HG03097 (cell line): Measurements from ENCODE around the gene DCLK1.
"Not testable (repeated sequence)": the region's sequence is repeated elsewhere in the genome, so short reads cannot be mapped to it uniquely, and the experiment has no call there.

Source experiments
- ATAC-seq: cut with Tn5 transposase; IDR thresholded peaks from one replicate; pipeline ENCODE4 v1.9.1; 2021; ENCODE audit not compliant: unreplicated experiment, low FRiP score

Gene DCLK1

DNA sequence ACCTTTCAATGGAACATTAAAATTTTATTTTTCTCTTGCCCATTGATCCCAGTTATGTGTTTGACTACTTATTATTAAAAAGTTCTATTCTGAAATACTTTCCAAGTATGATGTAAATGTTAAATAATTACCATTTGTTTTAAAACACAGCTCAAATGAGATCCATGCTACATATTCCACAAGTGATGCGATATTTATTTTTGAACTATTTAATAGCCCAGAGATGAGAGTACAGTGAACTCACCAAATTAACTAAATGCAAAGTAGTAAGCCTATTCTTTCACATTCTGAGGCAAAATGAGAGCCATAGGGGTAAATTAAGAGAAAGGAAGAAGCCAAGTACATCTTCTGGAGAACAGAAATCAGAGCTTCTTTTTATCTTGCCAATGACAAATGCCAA is 1.2 kb upstream of the DCLK1 start:
- ATAC-seq, result no peak

DNA sequence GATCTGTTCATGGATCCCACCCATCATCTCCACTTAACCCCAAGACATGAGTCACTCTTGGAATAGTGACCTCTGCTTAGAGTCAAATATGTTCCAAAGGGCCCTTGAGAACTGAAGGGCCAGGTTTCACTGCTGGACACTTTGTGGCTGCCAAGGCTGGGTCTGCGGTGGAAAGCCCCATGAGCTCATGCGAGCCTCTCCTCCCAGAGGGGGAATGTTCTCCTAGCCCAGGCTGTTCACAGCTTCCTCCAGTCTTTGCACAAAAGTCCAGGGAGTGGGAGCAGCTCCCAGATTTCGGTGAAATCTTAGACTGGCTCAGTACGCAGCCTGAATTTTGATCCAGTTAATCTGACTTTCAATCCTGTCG is 732 bp upstream of the DCLK1 start:
- ATAC-seq, result no peak

DNA sequence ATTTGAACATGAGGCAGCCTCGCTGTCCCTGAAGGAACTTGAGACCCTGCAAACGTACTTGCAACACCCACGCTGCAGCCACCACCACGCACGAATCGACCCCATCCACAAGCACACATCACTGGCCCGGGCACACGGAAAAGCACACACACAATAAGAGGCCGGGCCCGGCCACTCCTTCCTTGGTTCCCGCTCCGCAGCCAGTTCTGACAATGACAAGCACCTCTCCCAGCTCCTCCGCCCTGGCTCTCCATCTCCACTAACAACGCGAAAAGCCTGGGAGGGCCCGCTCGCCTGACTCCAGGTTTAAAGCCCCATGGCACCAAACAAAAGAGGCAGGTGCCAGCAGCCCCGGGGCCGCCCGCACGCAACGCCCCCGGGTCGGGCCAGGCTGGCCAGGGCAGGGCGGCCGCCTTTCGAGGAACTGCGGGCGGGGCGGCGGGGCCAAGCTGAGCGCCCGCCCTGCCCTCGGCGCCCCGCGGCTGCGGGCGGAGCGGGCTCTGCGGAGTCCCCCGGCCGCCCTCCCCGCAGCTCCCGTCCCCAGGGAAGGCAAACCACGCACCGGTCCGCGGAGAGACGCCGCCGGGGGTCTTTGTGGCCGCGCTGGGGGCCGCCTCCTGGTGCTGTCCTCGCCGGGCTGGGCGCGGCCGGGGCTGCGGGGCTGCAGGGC is 495 bp downstream of the DCLK1 start:
- no peak for ATAC-seq

DNA sequence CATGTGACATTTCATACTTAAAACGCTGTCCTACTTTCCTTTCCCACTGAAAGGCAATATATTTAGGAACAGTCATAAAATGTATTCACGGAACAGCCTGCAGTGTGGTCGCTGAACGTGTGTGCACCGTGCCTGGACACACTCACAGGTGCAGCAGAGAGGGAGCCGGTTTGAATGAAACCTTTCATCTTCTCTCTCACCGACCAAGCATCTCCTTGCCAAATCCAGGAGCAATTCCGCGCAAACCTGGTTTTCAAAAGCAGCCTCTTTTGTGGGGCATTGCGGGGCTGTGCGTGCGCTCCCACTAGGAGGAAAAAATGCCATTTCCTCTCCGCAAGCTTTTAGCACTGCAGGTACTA is 1.0 kb downstream of the DCLK1 start:
- no peak for ATAC-seq

DNA sequence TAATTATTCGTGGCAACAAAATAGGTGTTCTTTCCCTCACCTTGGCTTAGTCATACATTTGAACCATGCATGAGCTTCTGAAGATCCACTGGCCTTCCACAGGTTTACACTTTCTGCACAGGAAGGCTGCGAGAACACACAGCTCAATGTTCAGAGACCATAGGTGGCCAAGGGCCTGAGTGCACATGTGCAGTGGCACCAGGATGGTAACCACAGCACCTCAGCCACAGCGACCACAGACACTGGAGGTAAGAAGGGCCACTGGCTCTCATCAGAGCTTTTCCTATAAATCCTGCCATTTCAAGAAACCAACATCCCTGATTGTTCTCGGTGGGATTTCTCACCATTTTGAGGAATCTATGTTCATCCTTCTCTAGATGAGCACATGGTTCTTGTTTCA is 1.6 kb downstream of the DCLK1 start:
- ATAC-seq, result no peak

DNA sequence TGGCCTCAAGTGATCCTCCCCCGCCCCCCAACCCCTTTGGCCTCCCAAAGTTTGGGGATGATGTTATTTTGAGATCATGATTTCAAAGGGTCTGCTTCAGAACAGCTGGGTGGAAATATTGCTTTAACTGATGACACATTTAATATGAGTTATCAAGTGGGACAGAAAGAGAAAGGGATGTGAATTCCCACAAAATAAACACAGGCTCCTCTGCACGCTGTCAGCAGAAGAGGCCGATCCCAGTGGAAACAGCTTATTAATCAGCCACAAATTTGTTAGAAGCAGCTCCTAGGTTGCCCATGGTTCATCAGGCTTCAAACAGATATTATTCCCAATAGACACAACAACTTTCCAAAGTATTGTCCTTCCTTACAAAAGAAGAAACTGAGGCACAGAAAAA is 4.7 kb downstream of the DCLK1 start:
- ATAC-seq, result no peak

DNA sequence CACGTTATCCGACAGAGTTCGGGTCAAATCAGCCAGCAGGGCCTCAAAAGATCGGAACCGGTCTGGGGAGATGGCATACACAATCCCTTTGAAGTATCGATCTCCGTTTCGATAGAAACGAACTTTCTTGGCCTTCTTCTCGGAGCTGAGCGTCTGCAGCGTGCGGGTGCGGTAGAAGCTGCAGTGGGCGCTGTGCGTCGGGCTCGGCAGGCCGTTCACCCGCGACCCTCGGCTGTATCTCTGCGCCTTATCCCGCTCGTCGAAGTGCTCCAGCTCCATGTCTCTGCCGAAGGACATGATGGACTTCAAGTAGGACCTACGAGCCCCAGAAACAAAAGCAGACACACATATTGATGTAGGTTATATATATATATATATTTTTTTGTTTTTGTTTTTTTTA is 5.3 kb downstream of the DCLK1 start:
- ATAC-seq, result no peak

DNA sequence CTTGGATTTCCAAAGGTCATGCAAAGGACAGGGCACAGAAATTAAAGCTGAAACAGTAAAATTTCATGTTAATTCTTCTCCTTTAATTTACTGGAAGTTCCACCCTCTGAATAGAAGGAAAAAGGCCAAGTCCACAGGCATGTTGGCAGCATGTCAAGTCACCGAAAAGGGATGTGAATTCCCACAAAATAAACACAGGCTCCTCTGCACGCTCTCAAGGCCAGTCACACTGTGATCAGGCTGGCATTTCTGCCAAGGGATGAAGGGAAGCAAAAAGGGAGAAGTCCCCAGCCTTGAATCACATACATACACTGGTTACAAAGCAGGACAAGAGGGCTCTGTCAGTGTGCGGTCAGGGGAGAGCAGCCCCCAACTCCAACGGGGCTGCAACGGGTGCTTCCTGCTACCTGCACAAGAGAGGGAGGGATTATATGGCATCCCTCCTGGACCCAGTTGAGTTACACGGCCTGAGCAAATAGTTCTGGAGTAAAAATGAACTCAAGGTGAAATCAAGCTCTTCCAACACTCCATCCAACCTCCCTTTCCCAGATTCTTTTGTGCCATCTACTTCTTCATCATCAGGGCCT is 6.9 kb downstream of the DCLK1 start:
- ATAC-seq, result no peak

DNA sequence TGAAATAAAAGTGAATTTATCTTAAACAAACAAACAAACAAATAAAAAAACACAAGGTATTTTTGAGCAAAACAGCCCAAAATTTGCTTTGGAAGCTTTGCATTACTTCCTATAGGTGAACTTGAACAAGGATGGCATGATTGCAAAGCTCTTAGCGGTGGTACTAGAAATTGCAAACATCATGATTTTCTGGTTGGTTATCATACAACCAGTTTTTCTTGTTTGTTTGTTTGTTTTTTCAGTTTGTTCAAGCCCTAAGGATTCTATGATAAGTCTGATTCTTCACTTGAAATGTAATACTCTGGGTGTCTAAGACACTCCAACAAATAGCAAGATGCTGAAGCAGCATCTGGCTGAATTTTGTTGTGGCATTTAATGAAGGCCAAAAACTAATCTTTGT is 15.9 kb downstream of the DCLK1 start:
- no peak for ATAC-seq

DNA sequence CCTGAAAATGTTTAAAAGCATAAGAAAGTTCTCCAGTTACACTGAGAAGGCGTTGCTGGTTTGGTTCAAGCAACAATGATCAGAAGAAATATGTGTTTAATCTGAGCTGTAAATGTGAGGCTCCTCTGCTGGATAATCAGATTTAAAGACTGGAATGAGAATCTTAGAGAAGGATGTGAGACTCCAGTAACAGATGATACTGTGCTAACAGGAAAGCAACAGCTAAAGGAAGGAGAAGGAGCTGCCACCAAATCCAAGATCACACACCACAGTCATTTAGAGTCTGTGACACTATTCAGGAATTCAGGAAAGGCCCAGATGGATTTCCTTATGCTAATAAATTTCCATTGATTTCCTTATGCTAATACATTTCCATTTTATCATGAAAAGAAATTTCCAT is 16.9 kb downstream of the DCLK1 start:
- ATAC-seq, result no peak

DNA sequence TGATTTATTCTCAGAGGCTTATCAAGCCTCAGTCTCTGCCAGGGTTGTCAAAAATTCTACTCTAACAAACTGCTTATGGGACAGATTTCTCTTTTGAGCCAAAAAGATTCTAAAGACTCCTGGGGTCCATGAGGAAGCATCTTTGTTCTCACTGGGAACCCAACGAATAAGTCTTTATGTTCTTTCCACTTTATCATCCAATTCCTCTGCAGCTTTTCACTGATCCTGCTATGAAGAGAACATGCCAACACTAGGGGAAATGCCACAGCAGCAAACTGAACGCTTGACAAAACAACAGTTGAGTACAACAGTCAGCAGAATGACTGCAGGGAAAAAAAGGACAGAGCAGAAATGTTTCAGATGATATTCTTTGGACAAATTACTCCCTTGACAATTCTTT is 22.2 kb downstream of the DCLK1 start:
- ATAC-seq, result no peak

DNA sequence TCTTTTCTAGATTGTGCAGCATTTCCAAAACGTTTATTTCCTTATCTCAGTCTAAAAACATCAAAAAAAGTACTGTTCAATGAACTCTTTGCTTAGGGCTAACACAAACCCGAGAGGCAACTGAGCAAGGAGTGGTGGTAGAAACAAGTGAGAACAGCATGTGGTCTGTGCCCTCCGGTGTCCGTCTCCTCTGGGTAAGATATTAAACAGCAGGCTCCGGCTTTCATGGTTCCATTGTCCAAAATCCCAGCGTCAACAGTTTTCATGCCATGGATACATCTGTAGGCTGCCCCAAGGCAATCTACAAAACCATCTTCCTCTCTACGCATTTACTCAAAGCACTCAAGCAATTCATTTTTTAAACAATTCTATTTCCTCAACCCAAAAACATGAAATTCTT is 22.8 kb downstream of the DCLK1 start:
- ATAC-seq, result no peak

DNA sequence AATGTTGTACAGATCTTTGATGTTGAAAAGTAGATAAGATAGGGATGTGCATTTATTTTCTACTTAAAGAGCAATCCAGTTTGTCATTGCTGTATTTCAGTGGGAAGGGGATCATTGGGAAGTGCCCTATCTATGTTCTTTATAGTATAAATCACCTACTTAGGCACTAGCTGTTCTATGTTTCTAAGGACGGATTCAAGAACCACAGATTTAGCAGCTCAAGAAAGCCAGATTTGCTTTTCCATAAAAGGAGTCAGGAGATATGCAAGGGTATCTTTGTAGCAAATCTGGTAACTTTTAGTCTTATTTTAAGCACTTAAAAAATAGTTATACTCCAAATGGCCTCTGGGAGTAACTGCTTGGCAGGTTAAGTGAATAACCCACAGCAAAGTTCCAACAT is 23.7 kb downstream of the DCLK1 start:
- ATAC-seq, result no peak

DNA sequence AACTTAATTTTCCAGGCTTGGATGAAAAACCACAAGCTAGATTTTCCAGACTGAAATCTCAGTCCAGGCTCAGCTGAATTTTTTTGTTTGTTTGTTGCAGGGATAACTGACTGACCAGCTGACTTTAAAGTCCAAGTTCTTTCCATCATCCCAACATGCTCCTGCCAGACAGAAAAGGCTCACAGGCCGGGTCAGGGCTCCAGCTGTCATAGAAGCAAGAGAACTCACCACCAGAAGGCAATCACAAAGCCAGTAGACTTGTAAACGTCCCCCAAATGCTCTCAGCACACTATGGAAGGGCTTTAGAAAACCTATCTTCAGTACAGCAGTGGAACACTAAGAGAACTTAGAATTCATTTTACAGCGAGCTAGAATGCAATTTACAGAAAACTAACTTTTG is 25.5 kb downstream of the DCLK1 start:
- ATAC-seq, result no peak

DNA sequence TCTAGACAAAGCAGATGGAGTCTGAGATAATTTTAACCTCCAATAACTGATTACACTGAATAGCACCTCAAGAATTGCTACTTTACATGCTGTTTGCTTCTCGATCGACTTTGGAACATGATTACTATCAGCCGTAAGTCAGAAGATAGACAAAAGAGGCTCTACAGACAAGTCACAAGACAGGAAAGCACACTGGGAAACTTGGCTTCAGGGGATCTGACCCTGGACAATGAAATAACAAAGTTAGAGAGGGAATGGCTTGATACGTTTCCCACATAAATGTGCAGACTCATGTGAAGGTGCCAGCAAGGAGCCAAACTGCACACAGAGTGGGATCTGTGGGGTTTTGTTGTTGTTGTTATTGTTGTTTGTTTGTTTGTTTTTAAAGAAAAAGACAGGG is 28.5 kb downstream of the DCLK1 start:
- no peak for ATAC-seq

DNA sequence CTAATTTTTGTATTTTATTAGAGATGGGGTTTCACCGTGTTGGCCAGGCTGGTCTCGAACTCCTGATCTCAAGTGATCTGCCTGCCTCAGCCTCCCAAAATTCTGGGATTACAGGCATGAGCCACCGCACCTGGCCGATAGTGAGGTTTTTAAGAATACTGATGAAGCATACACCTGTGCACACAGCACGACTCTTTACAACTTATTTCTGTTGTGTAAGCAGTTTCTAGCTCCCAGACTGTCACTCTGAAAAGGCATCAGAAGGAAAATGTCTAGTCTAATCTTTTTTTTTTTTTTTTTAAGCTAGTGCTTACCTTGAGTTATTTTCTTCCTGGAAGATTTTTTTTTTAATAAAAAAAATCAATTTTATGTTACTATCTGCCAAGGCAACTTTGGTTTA is 29.3 kb downstream of the DCLK1 start:
- ATAC-seq, result not testable (repeated sequence)

DNA sequence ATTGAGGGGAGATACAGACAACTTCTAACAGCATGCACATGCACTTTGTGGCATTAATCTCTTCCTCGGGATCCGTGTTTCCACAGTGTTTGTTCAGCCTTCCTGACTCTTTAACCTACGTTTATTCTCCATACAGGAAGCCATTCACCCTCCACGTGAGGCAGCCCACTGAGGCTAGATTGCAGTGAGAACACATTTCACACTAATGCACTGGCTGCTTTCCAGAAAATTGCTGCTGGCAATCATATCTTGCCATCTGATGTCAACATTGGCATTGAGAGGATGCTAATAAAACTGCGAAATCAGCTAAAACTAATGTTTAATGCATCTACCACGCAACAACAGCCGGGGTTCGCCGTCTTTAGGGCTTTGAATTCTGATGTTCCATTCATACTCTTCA is 30.0 kb downstream of the DCLK1 start:
- ATAC-seq, result no peak

DNA sequence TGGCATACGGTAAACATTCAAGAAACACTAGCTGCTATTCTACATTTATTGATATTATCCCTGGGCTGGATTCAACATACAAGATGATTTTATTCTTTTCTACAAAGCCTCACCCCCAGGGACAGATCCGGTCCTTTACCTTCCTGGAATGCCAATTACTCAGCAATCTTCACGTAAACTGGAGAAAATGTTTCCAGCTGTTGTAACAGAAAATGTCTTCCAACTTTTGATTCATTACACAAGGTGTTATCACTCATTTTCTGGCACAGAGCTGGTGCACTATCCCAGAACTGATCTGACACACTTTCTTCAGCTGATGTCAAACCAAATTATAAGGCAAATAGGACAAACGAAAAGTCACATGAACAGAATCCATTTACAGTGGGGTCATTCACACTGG is 33.1 kb downstream of the DCLK1 start:
- no peak for ATAC-seq

DNA sequence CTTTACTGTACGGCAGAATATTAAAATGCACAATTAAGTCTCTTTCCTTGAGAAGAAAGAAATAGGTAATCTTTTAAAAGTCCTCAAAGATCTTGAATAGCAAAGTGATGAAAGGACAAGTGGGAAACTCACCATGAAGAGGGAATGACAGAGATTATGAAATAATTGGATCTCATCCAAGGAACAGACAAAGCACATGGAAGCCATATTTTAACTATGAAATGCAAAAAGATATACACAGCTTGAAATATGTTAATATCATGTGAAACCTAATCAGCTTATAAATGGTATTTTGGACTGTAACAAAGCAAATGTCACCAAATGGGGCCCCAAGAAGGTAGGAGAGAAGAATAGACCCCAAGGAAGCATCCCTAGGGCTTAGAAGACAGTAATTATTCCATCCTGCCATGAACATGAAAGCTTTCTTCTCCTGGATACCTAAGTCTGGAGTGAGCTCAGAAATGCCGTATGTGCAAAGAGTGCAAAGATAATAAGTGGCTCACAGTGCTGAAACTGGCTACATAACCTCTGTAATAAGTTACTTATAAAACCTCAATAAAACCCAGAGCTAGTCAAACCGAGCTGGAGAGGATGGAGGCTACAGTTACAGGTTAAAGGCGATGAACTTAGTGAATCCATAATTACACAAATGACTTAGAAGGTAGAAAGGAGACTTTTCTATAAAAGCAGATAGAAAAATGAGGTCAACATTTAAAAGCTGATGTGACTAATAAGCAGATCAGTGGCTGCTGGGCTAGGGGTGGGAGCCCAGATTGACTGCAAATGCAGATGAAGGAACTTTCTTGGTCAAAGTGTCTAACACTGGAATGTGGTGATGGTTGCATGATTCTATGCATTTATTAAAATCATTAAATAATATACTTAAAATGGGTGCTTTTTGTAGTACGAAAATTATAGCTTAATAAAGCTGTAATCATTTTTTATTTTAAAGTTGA is 34.4 kb downstream of the DCLK1 start:
- ATAC-seq, result no peak

DNA sequence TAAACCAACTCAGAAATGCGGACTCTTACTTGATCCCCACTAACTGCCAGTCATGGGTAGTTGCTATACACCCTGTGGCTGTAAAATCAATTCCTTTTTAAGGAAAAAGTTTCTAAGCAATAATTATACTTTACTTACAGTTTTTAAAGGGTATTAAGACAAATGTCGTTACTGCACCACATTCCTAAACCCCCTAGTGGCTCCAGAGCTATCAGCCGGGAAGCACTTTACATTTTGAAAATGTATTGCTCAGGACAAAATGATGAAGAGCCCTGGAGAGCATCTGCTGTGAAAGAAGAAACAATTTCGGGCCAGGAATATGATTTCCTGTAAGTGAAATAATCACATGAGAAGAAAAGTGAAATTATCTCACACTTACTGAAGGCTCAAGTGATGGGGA is 36.7 kb downstream of the DCLK1 start:
- ATAC-seq, result no peak

DNA sequence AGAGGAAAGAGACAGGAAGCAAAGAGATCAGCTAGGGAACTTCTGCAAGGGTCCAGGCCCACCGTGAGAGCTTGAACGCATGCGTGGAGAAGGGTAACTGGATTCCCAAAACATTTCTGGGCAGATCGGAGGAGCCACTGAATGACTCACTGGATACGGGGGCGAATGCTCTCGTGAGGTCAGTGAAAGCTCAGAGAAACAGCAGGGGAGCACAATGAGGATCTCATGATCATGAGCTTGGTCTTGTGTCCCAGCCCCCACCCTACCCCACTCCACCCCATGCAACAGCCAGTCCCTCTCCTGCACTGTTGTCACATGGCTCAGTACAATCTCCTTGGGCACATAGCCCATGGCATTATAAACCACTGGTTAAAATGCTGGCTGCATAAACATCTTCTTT is 40.6 kb downstream of the DCLK1 start:
- no peak for ATAC-seq

DNA sequence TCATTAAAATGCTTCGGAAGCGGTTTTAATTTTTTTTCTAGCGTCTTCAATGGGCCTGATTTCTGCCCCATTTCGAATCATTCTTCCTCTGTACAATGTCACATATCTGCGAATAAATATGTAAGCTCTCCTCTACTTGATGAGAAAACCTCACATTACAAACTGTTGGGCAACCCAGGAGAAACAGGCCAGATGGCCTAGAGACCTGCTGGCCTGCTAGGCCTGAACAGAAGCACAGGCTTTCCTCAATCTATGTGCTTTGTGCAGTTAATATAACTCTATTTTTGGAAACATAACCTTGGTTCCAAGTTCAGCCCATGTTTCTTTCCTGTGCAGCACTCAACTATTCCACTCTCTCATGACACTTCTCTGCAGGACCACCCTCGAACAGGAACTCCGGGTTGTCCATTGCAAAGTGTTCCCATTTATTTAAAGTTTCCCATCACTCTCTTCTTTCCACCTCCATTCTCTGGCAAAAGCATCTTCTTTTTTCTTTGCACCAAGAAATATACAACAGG is 42.0 kb downstream of the DCLK1 start:
- ATAC-seq, result no peak
